ENCODE measurements around the gene MACROD2.

GRCh38 chr20:16049529-16050093 lies 2054.3 kb downstream of the MACROD2 start:
- no peak for TF ChIP-seq POLR2A (IDR thresholded peaks at IDR 0.05)
- no peak for TF ChIP-seq CTCF (IDR thresholded peaks at IDR 0.05)

Measured in body of pancreas (tissue), 4 donors.